Measurements from ENCODE around the gene TTC8. TPM values are rescaled to one million over a fixed set of nuclear protein-coding genes. Genes with fewer than 3 reads are reported as not detected.

TTC8 gene
- total RNA-seq, 4 donors from 2014 or later = 11.3 to 31.9 (median 19.6) TPM

- DNase-seq (ENCODE audit: low spot score in 2 of 2) = no peak
- Histone ChIP-seq H3K36me3 (no peaks in the 10 kb centered on the region), H3K27me3 (no peaks in the 10 kb centered on the region), H3K4me3 (no peak overlapping the region), H3K4me1 (no peaks in the 10 kb centered on the region), H3K9me3 (peaks cover 0 to 12% (median 0%) of the 10 kb centered on the region in 4 donors), H3K27ac (no peak overlapping the region)
- no peak for TF ChIP-seq POLR2A (IDR thresholded peaks at IDR 0.05)
- no peak for TF ChIP-seq EP300 (IDR thresholded peaks at IDR 0.05)
- 84 to 95% methylated on average over 1 of the region's 1 CpG for WGBS, 2 donors
Observed at GRCh38 chr14:88902850-88903249, 78.4 kb downstream of the TTC8 start.

- WGBS, 2 donors = 82 to 90% methylated on average over 3 of the region's 3 CpGs
- no peak overlapping the region for H3K4me3 ChIP-seq
- no peak for DNase-seq (ENCODE audit: low spot score in 2 of 2)
- no peaks in the 10 kb centered on the region for H3K36me3 ChIP-seq
- H3K27me3 ChIP-seq = no peaks in the 10 kb centered on the region
- no peaks in the 10 kb centered on the region for H3K4me1 ChIP-seq
- H3K27ac ChIP-seq = no peak overlapping the region
- H3K9me3 ChIP-seq = peaks cover 0 to 14% (median 0%) of the 10 kb centered on the region in 4 donors
- TF ChIP-seq POLR2A (IDR thresholded peaks at IDR 0.05) = no peak
- no peak for TF ChIP-seq EP300 (IDR thresholded peaks at IDR 0.05)
- TF ChIP-seq CTCF (IDR thresholded peaks at IDR 0.05) = no peak
Observed at GRCh38 chr14:88904206-88904647, 79.8 kb downstream of the TTC8 start.

GRCh38 chr14:88904864-88905263, 80.4 kb downstream of the TTC8 start:
- H3K36me3 ChIP-seq = no peaks in the 10 kb centered on the region
- H3K27ac ChIP-seq = no peak overlapping the region
- no peaks in the 10 kb centered on the region for H3K27me3 ChIP-seq
- DNase-seq (ENCODE audit: low spot score in 2 of 2) = no peak
- H3K4me3 ChIP-seq = no peak overlapping the region
- peaks cover 0 to 14% (median 0%) of the 10 kb centered on the region in 4 donors for H3K9me3 ChIP-seq
- no peak for TF ChIP-seq EP300 (IDR thresholded peaks at IDR 0.05)
- TF ChIP-seq POLR2A (IDR thresholded peaks at IDR 0.05) = no peak
- no peak for TF ChIP-seq CTCF (IDR thresholded peaks at IDR 0.05)
- H3K4me1 ChIP-seq = no peaks in the 10 kb centered on the region
- 79 to 81% methylated on average over 5 of the region's 5 CpGs for WGBS, 2 donors

- Histone ChIP-seq H3K36me3 (no peaks in the 10 kb centered on the region), H3K4me3 (no peak overlapping the region), H3K9me3 (peaks cover 0 to 14% (median 0%) of the 10 kb centered on the region in 4 donors), H3K27ac (no peak overlapping the region), H3K4me1 (no peaks in the 10 kb centered on the region), H3K27me3 (no peaks in the 10 kb centered on the region)
- DNase-seq (ENCODE audit: low spot score in 2 of 2) = no peak
- TF ChIP-seq CTCF (IDR thresholded peaks at IDR 0.05) = no peak
- TF ChIP-seq POLR2A (IDR thresholded peaks at IDR 0.05) = no peak
- no peak for TF ChIP-seq EP300 (IDR thresholded peaks at IDR 0.05)
- WGBS, 2 donors = 61 to 83% methylated on average over 1 of the region's 1 CpG
Observed at GRCh38 chr14:88908216-88908615, 83.8 kb downstream of the TTC8 start.

GRCh38 chr14:88910386-88910785, 85.9 kb downstream of the TTC8 start:
- WGBS, 2 donors = 82 to 100% methylated on average over 5 to 6 of the region's 6 CpGs
- Histone ChIP-seq H3K4me3 (no peak overlapping the region), H3K4me1 (no peaks in the 10 kb centered on the region), H3K27me3 (no peaks in the 10 kb centered on the region), H3K27ac (no peak overlapping the region), H3K9me3 (peaks cover 0 to 22% (median 0%) of the 10 kb centered on the region in 4 donors), H3K36me3 (no peaks in the 10 kb centered on the region)
- DNase-seq (ENCODE audit: low spot score in 2 of 2) = no peak
- TF ChIP-seq POLR2A (IDR thresholded peaks at IDR 0.05) = no peak
- TF ChIP-seq CTCF (IDR thresholded peaks at IDR 0.05) = no peak
- TF ChIP-seq EP300 (IDR thresholded peaks at IDR 0.05) = no peak

GRCh38 chr14:88911809-88912208, 87.4 kb downstream of the TTC8 start:
- 87 to 89% methylated on average over 4 of the region's 4 CpGs for WGBS, 2 donors
- no peak overlapping the region for H3K4me3 ChIP-seq
- peaks cover 0 to 21% (median 0%) of the 10 kb centered on the region in 4 donors for H3K9me3 ChIP-seq
- no peak for DNase-seq (ENCODE audit: low spot score in 2 of 2)
- H3K27me3 ChIP-seq = no peaks in the 10 kb centered on the region
- H3K27ac ChIP-seq = no peak overlapping the region
- no peaks in the 10 kb centered on the region for H3K36me3 ChIP-seq
- TF ChIP-seq CTCF (IDR thresholded peaks at IDR 0.05) (no peak), POLR2A (IDR thresholded peaks at IDR 0.05) (no peak), EP300 (IDR thresholded peaks at IDR 0.05) (no peak)
- no peaks in the 10 kb centered on the region for H3K4me1 ChIP-seq
